NCI-H526 treated with DMSO at 0.1 percent for 48 hours (cell line): ENCODE data around the gene RHOD.

ENCODE experiments used
- DNase-seq: peaks from one replicate; lab custom pipeline; 2025; lab: John Stamatoyannopoulos, UW

Gene RHOD

GRCh38 chr11:67117672-67118180 lies 61.1 kb downstream of the RHOD start:
- no peak for DNase-seq

GRCh38 chr11:67118181-67118766 lies 61.6 kb downstream of the RHOD start:
- no peak for DNase-seq

- peak; percentile 96 for DNase-seq
Observed at GRCh38 chr11:67118801-67119584, 62.3 kb downstream of the RHOD start, which contains the start of gene KDM2A. TSS of gene KDM2A (plus strand) at chr11:67119263. CDS start at chr11:67121317, 2,054 bp downstream.

- peak; percentile 18 for DNase-seq
Observed at GRCh38 chr11:67119585-67120391, 63.1 kb downstream of the RHOD start.

- peak; percentile 42 for DNase-seq
Observed at GRCh38 chr11:67120456-67120855, 63.8 kb downstream of the RHOD start.

GRCh38 chr11:67120881-67121710 lies 64.4 kb downstream of the RHOD start:
- DNase-seq, result peak; percentile 52
